ENCODE results near the gene CD151. TPM values are rescaled to one million over a fixed set of nuclear protein-coding genes. Genes with fewer than 3 reads are reported as not detected.
A peak's percentile ranks its signal among the peaks of the same experiment; 100 is the strongest.

Gene CD151
- total RNA-seq, 2 experiments from 2014 or later, result 0.28 to 0.84 TPM

- CTCF ChIA-PET (ENCODE audit: unreplicated experiment), result no interaction called here
- H4K20me1 ChIP-seq (ENCODE audit: insufficient read depth, low read length), result peaks cover 10% of the 10 kb centered on the region; the same call in 1 of the 2 replicates
- H3K4me1 ChIP-seq (ENCODE audit: insufficient read depth, low read length, poor library complexity, severe bottlenecking), result peaks cover 36% of the 10 kb centered on the region
- BruUV-seq (replicated peaks), result no TSS peak
- peaks cover 18% of the 10 kb centered on the region for H3K79me2 ChIP-seq (ENCODE audit: insufficient read depth, low read depth, low read length)
- no peak overlapping the region for H3K27ac ChIP-seq (ENCODE audit: low read depth, low read length, poor library complexity, severe bottlenecking)
- no peaks in the 10 kb centered on the region for H3K9me3 ChIP-seq (ENCODE audit: low read length)
- H3K36me3 ChIP-seq (ENCODE audit: insufficient read depth, low read length), result peaks cover 17% of the 10 kb centered on the region
- TF ChIP-seq EZH2phosphoT487 (IDR thresholded peaks at IDR 0.05; ENCODE audit: borderline replicate concordance, low read depth, low read length) (no peak), CTCF (conservative IDR thresholded peaks at IDR 0.05; ENCODE audit: low read length) (no peak)
- no peaks in the 10 kb centered on the region for H3K9me2 ChIP-seq (ENCODE audit: insufficient read depth, low read length)
- H3K4me3 ChIP-seq (ENCODE audit: low read depth, low read length, poor library complexity, severe bottlenecking), result peak overlapping the region; percentile 89
- H2AFZ ChIP-seq (ENCODE audit: low read length), result no peak overlapping the region
- no peak for DNase-seq (ENCODE audit: low spot score)
- intact Hi-C loops (cut with micrococcal nuclease; ENCODE audit: unreplicated experiment), result loop anchor here (2.0 kb wide), 1 partner anchor 35 kb away; the partner anchor contains the start of gene RPLP2
- peak overlapping the region; percentile 83 for H3K4me2 ChIP-seq (ENCODE audit: low read length)
- POLR2A ChIA-PET, result interaction anchor here (0.9 to 1.3 kb wide), 3 partner anchors 14 to 35 kb away, joined by 3 to 4 read pairs (median 4); partner anchors contain the start of gene PNPLA2
These were observed 11.3 kb downstream of the CD151 start for GRCh38 chr11:843818-844692.

GRCh38 chr11:844693-845644 is 12.2 kb downstream of the CD151 start:
- no peak overlapping the region; the same call in 1 of the 2 replicates for H3K4me2 ChIP-seq (ENCODE audit: low read length)
- H3K4me3 ChIP-seq (ENCODE audit: low read depth, low read length, poor library complexity, severe bottlenecking), result no peak overlapping the region
- peaks cover 8% of the 10 kb centered on the region; the same call in 1 of the 2 replicates for H3K36me3 ChIP-seq (ENCODE audit: insufficient read depth, low read length)
- peak; percentile 32 for DNase-seq (ENCODE audit: low spot score)
- H3K9me2 ChIP-seq (ENCODE audit: insufficient read depth, low read length), result no peaks in the 10 kb centered on the region
- H2AFZ ChIP-seq (ENCODE audit: low read length), result no peak overlapping the region
- peaks cover 10% of the 10 kb centered on the region; the same call in 1 of the 2 replicates for H4K20me1 ChIP-seq (ENCODE audit: insufficient read depth, low read length)
- ChIA-PET CTCF (ENCODE audit: unreplicated experiment) (interaction anchor here (0.6 to 0.7 kb wide), 2 partner anchors 11 to 420 kb away, joined by 3 read pairs; no protein-coding TSS in a partner anchor), POLR2A (interaction anchor here (0.8 kb wide), 1 partner anchor 23 kb away, joined by 3 read pairs; no protein-coding TSS in a partner anchor)
- no peaks in the 10 kb centered on the region for H3K9me3 ChIP-seq (ENCODE audit: low read length)
- intact Hi-C loops (cut with micrococcal nuclease; ENCODE audit: unreplicated experiment), result loop anchor here (5.0 kb wide), 2 partner anchors 62 to 132 kb away; no protein-coding TSS in a partner anchor
- no peak overlapping the region for H3K27ac ChIP-seq (ENCODE audit: low read depth, low read length, poor library complexity, severe bottlenecking)
- TF ChIP-seq EZH2phosphoT487 (IDR thresholded peaks at IDR 0.05; ENCODE audit: borderline replicate concordance, low read depth, low read length) (no peak), CTCF (conservative IDR thresholded peaks at IDR 0.05; ENCODE audit: low read length) (no peak)
- peaks cover 40% of the 10 kb centered on the region for H3K4me1 ChIP-seq (ENCODE audit: insufficient read depth, low read length, poor library complexity, severe bottlenecking)
- H3K79me2 ChIP-seq (ENCODE audit: insufficient read depth, low read depth, low read length), result peaks cover 18% of the 10 kb centered on the region
- BruUV-seq (replicated peaks), result no TSS peak
